Anterior cingulate cortex (tissue), 58 donors: ENCODE data around the gene CALB2.

ENCODE experiments used
- DNase-seq, 58 donors: peaks; one replicate each; lab custom pipeline; 2025; lab: John Stamatoyannopoulos, UW

The CALB2 gene

GRCh38 chr16:71384073-71384724 is 25.7 kb downstream of the CALB2 start:
- no peak for DNase-seq

GRCh38 chr16:71387045-71387871 is 28.7 kb downstream of the CALB2 start:
- DNase-seq = no peak

GRCh38 chr16:71389330-71389729 is 30.8 kb downstream of the CALB2 start:
- DNase-seq = no peak

GRCh38 chr16:71396594-71396993 is 38.1 kb downstream of the CALB2 start:
- DNase-seq = no peak

- DNase-seq = no peak
Observed at GRCh38 chr16:71399801-71400563, 41.5 kb downstream of the CALB2 start.

GRCh38 chr16:71402007-71402406 is 43.5 kb downstream of the CALB2 start:
- DNase-seq = no peak

GRCh38 chr16:71402674-71403073 is 44.2 kb downstream of the CALB2 start:
- DNase-seq = no peak

- DNase-seq = no peak
Observed at GRCh38 chr16:71404364-71404763, 45.8 kb downstream of the CALB2 start.

- no peak for DNase-seq
Observed at GRCh38 chr16:71406316-71406715, 47.8 kb downstream of the CALB2 start.

GRCh38 chr16:71406724-71407123 is 48.2 kb downstream of the CALB2 start:
- DNase-seq = no peak

- DNase-seq = no peak
Observed at GRCh38 chr16:71407731-71408130, 49.2 kb downstream of the CALB2 start.

GRCh38 chr16:71408536-71408935 is 50.0 kb downstream of the CALB2 start:
- no peak for DNase-seq

- DNase-seq = no peak
Observed at GRCh38 chr16:71409011-71409775, 50.7 kb downstream of the CALB2 start.

GRCh38 chr16:71410146-71410545 is 51.6 kb downstream of the CALB2 start:
- no peak for DNase-seq

GRCh38 chr16:71412270-71413160 is 54.0 kb downstream of the CALB2 start:
- peak in 46 of 58 donors; percentile 4 to 78 (median 26) for DNase-seq

GRCh38 chr16:71413341-71413740 is 54.8 kb downstream of the CALB2 start:
- DNase-seq = no peak

GRCh38 chr16:71414038-71414437 is 55.5 kb downstream of the CALB2 start:
- DNase-seq = no peak

GRCh38 chr16:71421911-71422310 is 63.4 kb downstream of the CALB2 start:
- DNase-seq = no peak

- no peak for DNase-seq
Observed at GRCh38 chr16:71423016-71423415, 64.5 kb downstream of the CALB2 start.
